Measurements from ENCODE around the gene TSPAN13. TPM values are rescaled to one million over a fixed set of nuclear protein-coding genes. Genes with fewer than 3 reads are reported as not detected.

TSPAN13 gene
- total RNA-seq, 2 donors from 2014 or later: 24.7 to 50.8 TPM

GRCh38 chr7:16741676-16742075, 11.9 kb upstream of the TSPAN13 start:
- no peak for DNase-seq
- Histone ChIP-seq H3K9me3 (no peaks in the 10 kb centered on the region), H3K4me1 (peaks cover 19% of the 10 kb centered on the region), H3K4me3 (no peak overlapping the region), H3K27ac (no peak overlapping the region), H3K27me3 (no peaks in the 10 kb centered on the region), H3K36me3 (replicated peaks in 1 of 2; ENCODE audit: insufficient read depth in 1 of 2, low read depth in 2 of 2) (no peaks in the 10 kb centered on the region)
- intact Hi-C loops (cut with DNase I): no loop called here
- TF ChIP-seq, protein P1, sequence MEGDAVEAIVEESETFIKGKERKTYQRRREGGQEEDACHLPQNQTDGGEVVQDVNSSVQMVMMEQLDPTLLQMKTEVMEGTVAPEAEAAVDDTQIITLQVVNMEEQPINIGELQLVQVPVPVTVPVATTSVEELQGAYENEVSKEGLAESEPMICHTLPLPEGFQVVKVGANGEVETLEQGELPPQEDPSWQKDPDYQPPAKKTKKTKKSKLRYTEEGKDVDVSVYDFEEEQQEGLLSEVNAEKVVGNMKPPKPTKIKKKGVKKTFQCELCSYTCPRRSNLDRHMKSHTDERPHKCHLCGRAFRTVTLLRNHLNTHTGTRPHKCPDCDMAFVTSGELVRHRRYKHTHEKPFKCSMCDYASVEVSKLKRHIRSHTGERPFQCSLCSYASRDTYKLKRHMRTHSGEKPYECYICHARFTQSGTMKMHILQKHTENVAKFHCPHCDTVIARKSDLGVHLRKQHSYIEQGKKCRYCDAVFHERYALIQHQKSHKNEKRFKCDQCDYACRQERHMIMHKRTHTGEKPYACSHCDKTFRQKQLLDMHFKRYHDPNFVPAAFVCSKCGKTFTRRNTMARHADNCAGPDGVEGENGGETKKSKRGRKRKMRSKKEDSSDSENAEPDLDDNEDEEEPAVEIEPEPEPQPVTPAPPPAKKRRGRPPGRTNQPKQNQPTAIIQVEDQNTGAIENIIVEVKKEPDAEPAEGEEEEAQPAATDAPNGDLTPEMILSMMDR (IDR thresholded peaks at IDR 0.05): no peak
- no peak for TF ChIP-seq POLR2A (IDR thresholded peaks at IDR 0.05)
- WGBS, 2 donors: 92 to 100% methylated on average over 1 of the region's 1 CpG
- no peak for ATAC-seq

DNA sequence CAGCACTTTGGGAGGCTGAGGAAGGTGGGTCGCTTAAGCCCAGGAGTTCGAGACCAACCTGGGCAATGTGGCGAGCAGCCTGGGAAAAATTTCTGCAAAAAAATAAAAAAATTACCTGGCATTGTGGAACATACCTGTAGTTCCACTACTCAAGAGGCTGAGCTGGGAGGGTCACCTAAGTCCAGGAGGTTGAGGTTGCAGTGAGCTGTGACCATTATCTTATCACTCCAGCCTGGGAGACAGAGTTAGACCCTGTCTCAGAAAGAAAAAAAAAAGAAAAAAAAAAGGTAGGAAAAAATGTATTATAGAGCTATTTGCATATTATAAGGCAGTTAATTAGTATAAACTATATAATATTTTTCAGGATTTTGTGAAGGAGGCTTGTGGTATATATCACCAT, 11.0 kb upstream of the TSPAN13 start:
- intact Hi-C loops (cut with DNase I): no loop called here
- peaks cover 19% of the 10 kb centered on the region for H3K4me1 ChIP-seq
- no peak for TF ChIP-seq POLR2A (IDR thresholded peaks at IDR 0.05)
- TF ChIP-seq, protein P1 (IDR thresholded peaks at IDR 0.05): no peak
- 97 to 99% methylated on average over 3 of the region's 3 CpGs for WGBS, 2 donors
- H3K4me3 ChIP-seq: no peak overlapping the region
- H3K27ac ChIP-seq: no peak overlapping the region
- DNase-seq (no peak), ATAC-seq (no peak)
- H3K9me3 ChIP-seq: no peaks in the 10 kb centered on the region
- H3K27me3 ChIP-seq: no peaks in the 10 kb centered on the region
- no peaks in the 10 kb centered on the region for H3K36me3 ChIP-seq (replicated peaks in 1 of 2; ENCODE audit: insufficient read depth in 1 of 2, low read depth in 2 of 2)

- intact Hi-C loops (cut with DNase I): no loop called here
- TF ChIP-seq, protein P1 (IDR thresholded peaks at IDR 0.05): no peak
- no peak for TF ChIP-seq POLR2A (IDR thresholded peaks at IDR 0.05)
- Histone ChIP-seq H3K27me3 (no peaks in the 10 kb centered on the region), H3K36me3 (replicated peaks in 1 of 2; ENCODE audit: insufficient read depth in 1 of 2, low read depth in 2 of 2) (no peaks in the 10 kb centered on the region), H3K4me1 (peaks cover 19% of the 10 kb centered on the region), H3K9me3 (no peaks in the 10 kb centered on the region), H3K27ac (no peak overlapping the region), H3K4me3 (no peak overlapping the region)
- ATAC-seq (no peak), DNase-seq (no peak)
- WGBS, 2 donors: 18 to 28% methylated on average over 4 of the region's 4 CpGs
Measured at GRCh38 chr7:16743236-16743635, 10.3 kb upstream of the TSPAN13 start.

DNA sequence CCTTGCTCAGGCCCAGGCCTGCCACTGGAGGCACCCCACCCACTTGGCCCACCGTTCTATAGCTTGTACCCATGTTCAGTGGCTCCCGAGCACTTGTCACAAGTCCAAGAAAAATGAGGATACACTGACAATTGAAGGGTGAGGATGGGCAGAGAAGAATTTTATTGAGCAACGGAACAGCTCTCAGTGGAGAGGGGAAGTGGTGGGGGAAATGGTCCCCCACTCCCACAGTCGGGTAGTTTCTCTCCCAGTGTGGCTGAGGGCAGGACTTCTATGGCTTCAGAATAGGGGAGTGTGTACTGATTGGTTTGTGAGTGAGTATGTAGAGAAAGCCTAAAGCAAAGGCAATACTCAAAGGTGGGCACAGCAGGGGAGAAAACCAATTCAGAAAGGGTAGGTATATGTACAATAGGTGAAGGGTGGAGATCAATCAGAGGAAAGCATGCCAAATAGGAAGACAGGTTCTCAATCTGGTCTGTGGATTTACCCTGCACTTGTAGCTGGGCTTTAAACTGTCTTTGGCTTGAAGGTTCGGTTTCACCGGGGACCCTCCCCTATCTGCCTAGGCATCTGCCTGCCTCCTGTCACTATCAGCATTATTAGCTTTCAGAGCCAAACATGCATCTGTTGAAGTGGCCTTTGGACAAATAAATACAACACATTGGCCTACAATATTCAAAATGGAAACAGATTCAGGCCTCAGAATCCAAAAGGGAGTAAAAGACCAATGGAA, 8.9 kb upstream of the TSPAN13 start:
- no peak for DNase-seq
- 69 to 89% methylated on average over 6 of the region's 6 CpGs for WGBS, 2 donors
- peaks cover 19% of the 10 kb centered on the region for H3K4me1 ChIP-seq
- intact Hi-C loops (cut with DNase I): no loop called here
- no peaks in the 10 kb centered on the region for H3K36me3 ChIP-seq (replicated peaks in 1 of 2; ENCODE audit: insufficient read depth in 1 of 2, low read depth in 2 of 2)
- no peaks in the 10 kb centered on the region for H3K27me3 ChIP-seq
- ATAC-seq: no peak
- TF ChIP-seq, protein P1 (IDR thresholded peaks at IDR 0.05): no peak
- no peak for TF ChIP-seq POLR2A (IDR thresholded peaks at IDR 0.05)
- H3K27ac ChIP-seq: no peak overlapping the region
- H3K4me3 ChIP-seq: no peak overlapping the region
- no peaks in the 10 kb centered on the region for H3K9me3 ChIP-seq

- Histone ChIP-seq H3K4me3 (no peak overlapping the region), H3K4me1 (peaks cover 13% of the 10 kb centered on the region), H3K27me3 (no peaks in the 10 kb centered on the region), H3K9me3 (no peaks in the 10 kb centered on the region), H3K27ac (no peak overlapping the region), H3K36me3 (replicated peaks in 1 of 2; ENCODE audit: insufficient read depth in 1 of 2, low read depth in 2 of 2) (no peaks in the 10 kb centered on the region)
- DNase-seq (no peak), ATAC-seq (no peak)
- 81 to 86% methylated on average over 2 of the region's 2 CpGs for WGBS, 2 donors
- intact Hi-C loops (cut with DNase I): no loop called here
- no peak for TF ChIP-seq POLR2A (IDR thresholded peaks at IDR 0.05)
- TF ChIP-seq, protein P1 (IDR thresholded peaks at IDR 0.05): no peak
Measured at GRCh38 chr7:16745645-16746044, 7.9 kb upstream of the TSPAN13 start.
